Osteocyte (in vitro differentiated cells): ENCODE data around the gene GPR26. TPM values are rescaled to one million over a fixed set of nuclear protein-coding genes. Genes with fewer than 3 reads are reported as not detected.

Source experiments
- DNase-seq: peaks from one replicate; pipeline ENCODE4 v3.0.0; 2021; ENCODE audit warnings: mixed read lengths; ENCODE audit not compliant: unreplicated experiment; ENCODE audit errors: extremely low spot score
- H3K27ac Mint-ChIP-seq: one replicate; pipeline ENCODE4 v1.8.0; 2021; ENCODE audit warnings: mild to moderate bottlenecking, mixed read lengths; ENCODE audit not compliant: unreplicated experiment
- H3K27me3 Mint-ChIP-seq: one replicate; pipeline ENCODE4 v1.8.0; 2021; ENCODE audit warnings: mixed read lengths; ENCODE audit not compliant: unreplicated experiment
- H3K36me3 Mint-ChIP-seq: one replicate; pipeline ENCODE4 v1.8.0; 2021; ENCODE audit warnings: mixed read lengths; ENCODE audit not compliant: unreplicated experiment
- H3K4me1 Mint-ChIP-seq: one replicate; pipeline ENCODE4 v1.8.0; 2021; ENCODE audit warnings: mixed read lengths; ENCODE audit not compliant: unreplicated experiment
- H3K4me3 Mint-ChIP-seq: one replicate; pipeline ENCODE4 v1.8.0; 2021; ENCODE audit warnings: mild to moderate bottlenecking, moderate library complexity, mixed read lengths; ENCODE audit not compliant: unreplicated experiment
- H3K9me3 Mint-ChIP-seq: one replicate; pipeline ENCODE4 v1.8.0; 2021; ENCODE audit warnings: mixed read lengths; ENCODE audit not compliant: unreplicated experiment
- CTCF ChIP-seq: fragments of 200-600 bp; sonication (generic); IDR thresholded peaks from 2 replicates; pipeline ENCODE4 v1.5.0; 2021; ENCODE audit warnings: antibody characterized with exemption, mild to moderate bottlenecking, moderate library complexity
- total RNA-seq: library from RNA; stranded (reverse); gene quantifications from 2 replicates; pipeline ENCODE4 v1.2.1, GENCODE V29; 2021

GPR26 gene
- total RNA-seq, 1 donor from 2014 or later: not detected

DNA sequence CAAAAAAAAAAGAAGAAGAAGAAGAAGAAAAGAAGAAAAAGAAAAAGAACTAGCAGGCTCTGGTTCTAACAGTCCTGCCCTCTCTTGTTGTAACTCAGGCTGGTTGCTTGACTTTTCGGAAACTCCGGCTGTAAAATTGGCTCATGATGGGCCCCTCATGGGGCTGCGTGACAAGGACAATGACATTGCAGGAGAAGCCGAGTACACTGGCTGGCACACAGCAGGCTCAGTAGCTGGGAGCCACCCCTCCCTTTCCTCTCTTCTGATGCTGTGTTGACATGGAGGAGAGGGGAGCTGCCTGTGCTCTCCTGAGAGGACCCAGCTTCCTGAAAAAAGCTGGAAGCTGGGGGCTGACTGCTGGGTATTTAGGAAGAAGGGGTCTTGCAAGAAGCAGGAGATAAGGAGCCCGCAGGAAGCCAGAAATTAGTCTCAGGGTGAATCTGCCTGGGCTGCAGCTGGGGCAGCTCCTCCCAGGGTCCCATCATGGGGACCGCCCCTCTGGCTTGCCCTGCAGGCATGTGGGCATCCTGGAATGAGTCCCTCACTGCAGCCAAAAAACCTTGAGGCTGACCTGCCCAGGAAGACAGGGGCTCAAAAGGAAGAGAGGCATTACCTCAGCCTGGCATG, 14.6 kb upstream of the GPR26 start:
- peak; percentile 75 for DNase-seq
- H3K36me3 Mint-ChIP-seq: no peaks in the 10 kb centered on the region
- no peak for TF ChIP-seq CTCF
- H3K27me3 Mint-ChIP-seq: no peaks in the 10 kb centered on the region
- H3K4me1 Mint-ChIP-seq: no peaks in the 10 kb centered on the region
- H3K9me3 Mint-ChIP-seq: no peaks in the 10 kb centered on the region
- H3K4me3 Mint-ChIP-seq: no peak overlapping the region
- H3K27ac Mint-ChIP-seq: no peak overlapping the region

DNA sequence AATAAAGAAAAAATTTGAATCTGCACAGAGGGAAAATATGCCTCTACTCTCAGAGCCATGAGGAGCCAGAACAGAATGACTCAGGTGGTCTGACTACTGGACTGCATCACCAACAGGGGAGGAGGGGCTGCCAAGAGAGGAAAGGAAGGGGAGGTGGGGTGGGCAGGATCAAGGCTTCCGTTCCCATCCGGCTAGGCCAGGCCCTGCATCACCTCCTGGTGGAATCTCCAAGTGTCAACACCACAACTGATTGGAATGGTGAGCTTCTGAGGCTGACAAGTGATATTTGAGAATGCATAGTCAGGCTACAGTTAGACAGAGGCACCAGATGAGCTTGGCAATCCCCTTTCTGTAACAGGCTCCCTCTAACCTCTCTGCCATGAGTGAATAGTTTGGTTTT, 10.4 kb upstream of the GPR26 start:
- H3K27ac Mint-ChIP-seq: no peak overlapping the region
- H3K4me1 Mint-ChIP-seq: no peaks in the 10 kb centered on the region
- DNase-seq: no peak
- no peaks in the 10 kb centered on the region for H3K27me3 Mint-ChIP-seq
- no peaks in the 10 kb centered on the region for H3K9me3 Mint-ChIP-seq
- TF ChIP-seq CTCF: no peak
- no peak overlapping the region for H3K4me3 Mint-ChIP-seq
- H3K36me3 Mint-ChIP-seq: no peaks in the 10 kb centered on the region

- peaks cover 11% of the 10 kb centered on the region for H3K27me3 Mint-ChIP-seq
- peaks cover 14% of the 10 kb centered on the region for H3K9me3 Mint-ChIP-seq
- H3K36me3 Mint-ChIP-seq: no peaks in the 10 kb centered on the region
- TF ChIP-seq CTCF: no peak
- no peaks in the 10 kb centered on the region for H3K4me1 Mint-ChIP-seq
- H3K4me3 Mint-ChIP-seq: no peak overlapping the region
- no peak for DNase-seq
- H3K27ac Mint-ChIP-seq: no peak overlapping the region
These were observed 2.6 kb upstream of the GPR26 start for GRCh38 chr10:123663522-123663921.

GRCh38 chr10:123665491-123666286, 466 bp upstream of the GPR26 start:
- no peak for TF ChIP-seq CTCF
- H3K27me3 Mint-ChIP-seq: peaks cover 11% of the 10 kb centered on the region
- no peak overlapping the region for H3K27ac Mint-ChIP-seq
- H3K36me3 Mint-ChIP-seq: no peaks in the 10 kb centered on the region
- DNase-seq: no peak
- peaks cover 14% of the 10 kb centered on the region for H3K9me3 Mint-ChIP-seq
- H3K4me1 Mint-ChIP-seq: no peaks in the 10 kb centered on the region
- H3K4me3 Mint-ChIP-seq: no peak overlapping the region

DNA sequence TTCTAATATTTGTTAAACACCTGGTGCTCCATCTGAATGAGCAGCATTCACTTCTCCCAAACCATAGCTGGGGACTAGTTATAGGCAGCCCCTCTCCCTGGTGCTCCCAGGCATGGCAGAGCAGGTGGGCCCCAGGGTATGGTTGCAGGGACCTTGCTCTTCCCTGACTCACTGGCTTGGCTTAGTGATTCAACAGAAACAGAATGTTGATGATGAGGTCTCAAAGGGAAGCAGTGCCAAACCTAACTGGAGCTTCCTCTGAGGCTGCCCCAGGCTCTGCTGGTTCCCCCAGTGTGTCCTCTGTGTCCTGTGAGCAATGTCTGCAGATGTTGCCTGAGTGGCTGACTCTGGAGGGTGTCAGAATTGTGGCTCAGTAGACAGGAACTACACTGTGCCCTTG, 3.7 kb downstream of the GPR26 start:
- peaks cover 11% of the 10 kb centered on the region for H3K27me3 Mint-ChIP-seq
- H3K4me1 Mint-ChIP-seq: no peaks in the 10 kb centered on the region
- H3K4me3 Mint-ChIP-seq: no peak overlapping the region
- no peak for DNase-seq
- TF ChIP-seq CTCF: no peak
- no peak overlapping the region for H3K27ac Mint-ChIP-seq
- no peaks in the 10 kb centered on the region for H3K36me3 Mint-ChIP-seq
- no peaks in the 10 kb centered on the region for H3K9me3 Mint-ChIP-seq
